GM23338 (cell line): ENCODE measurements around the gene NPHP1. TPM values are rescaled to one million over a fixed set of nuclear protein-coding genes. Genes with fewer than 3 reads are reported as not detected.

ENCODE experiments used
- ATAC-seq: fragments of 200-7000 bp; cut with Tn5 transposase; 3 replicates; pipeline ENCODE4 v1.9.1; 2020
- DNase-seq: peaks from one replicate; pipeline ENCODE4 v3.0.0-alpha.2; 2015; ENCODE audit warnings: low spot score
- H2AFZ ChIP-seq: fragments of 200-600 bp; sonication (generic); 2 replicates; pipeline ENCODE4 v1.8.0; 2016; ENCODE audit warnings: antibody characterized with exemption, mild to moderate bottlenecking, moderate library complexity
- H3F3A ChIP-seq: fragments of 200-600 bp; sonication (generic); replicated peaks from 2 replicates; pipeline ENCODE4 v1.8.0; 2017; ENCODE audit warnings: antibody characterized with exemption, mixed run types, low read depth
- H3K27ac ChIP-seq: fragments of 200-600 bp; sonication (generic); 2 replicates; pipeline ENCODE4 v1.6.1; 2016; ENCODE audit warnings: low read depth
- H3K27me3 ChIP-seq: fragments of 200-600 bp; sonication (generic); 2 replicates; pipeline ENCODE4 v1.8.0; 2016; ENCODE audit warnings: mild to moderate bottlenecking, mixed run types, moderate library complexity; ENCODE audit not compliant: insufficient read depth
- H3K36me3 ChIP-seq: fragments of 200-600 bp; sonication (generic); 2 replicates; pipeline ENCODE4 v1.8.0; 2016; ENCODE audit warnings: mild to moderate bottlenecking; ENCODE audit not compliant: insufficient read depth
- H3K4me1 ChIP-seq: fragments of 200-600 bp; sonication (generic); 2 replicates; pipeline ENCODE4 v1.8.0; 2016; ENCODE audit warnings: mild to moderate bottlenecking, moderate library complexity; ENCODE audit not compliant: insufficient read depth
- H3K4me2 ChIP-seq: fragments of 200-600 bp; sonication (generic); 2 replicates; pipeline ENCODE4 v1.7.1; 2017; ENCODE audit warnings: mixed run types
- H3K4me3 ChIP-seq: fragments of 200-600 bp; sonication (generic); 2 replicates; pipeline ENCODE4 v1.6.1; 2016; ENCODE audit warnings: mixed run types
- H3K79me2 ChIP-seq: fragments of 200-600 bp; sonication (generic); replicated peaks from 2 replicates; pipeline ENCODE4 v1.8.0; 2017; ENCODE audit warnings: mild to moderate bottlenecking; ENCODE audit not compliant: insufficient read depth
- H3K9me2 ChIP-seq: fragments of 200-600 bp; sonication (generic); 2 replicates; pipeline ENCODE4 v1.8.0; 2017; ENCODE audit not compliant: insufficient read depth
- H4K20me1 ChIP-seq: fragments of 200-600 bp; sonication (generic); replicated peaks from 2 replicates; pipeline ENCODE4 v1.8.0; 2017; ENCODE audit warnings: mild to moderate bottlenecking; ENCODE audit not compliant: insufficient read depth
- H3K27ac Mint-ChIP-seq: 2 replicates; pipeline ENCODE4 v1.8.0; 2020; ENCODE audit warnings: inconsistent platforms, mild to moderate bottlenecking, moderate library complexity, mixed read lengths
- H3K27me3 Mint-ChIP-seq: 3 replicates; pipeline ENCODE4 v1.8.0; 2022; ENCODE audit warnings: low read depth, mild to moderate bottlenecking, moderate library complexity, mixed read lengths, inconsistent platforms; ENCODE audit not compliant: insufficient read depth, poor library complexity
- H3K36me3 Mint-ChIP-seq: 3 replicates; pipeline ENCODE4 v1.8.0; 2021; ENCODE audit warnings: low read depth, mild to moderate bottlenecking, inconsistent platforms, moderate library complexity, mixed read lengths
- H3K4me1 Mint-ChIP-seq: 3 replicates; pipeline ENCODE4 v1.8.0; 2020; ENCODE audit warnings: mild to moderate bottlenecking, inconsistent platforms, mixed read lengths
- H3K4me3 Mint-ChIP-seq: 3 replicates; pipeline ENCODE4 v1.8.0; 2021; ENCODE audit warnings: moderate library complexity, mild to moderate bottlenecking, inconsistent platforms, mixed read lengths
- H3K9me3 Mint-ChIP-seq: 3 replicates; pipeline ENCODE4 v1.8.0; 2020; ENCODE audit warnings: moderate library complexity, mild to moderate bottlenecking, inconsistent platforms, mixed read lengths
- CREB1 ChIP-seq: fragments of 250-450 bp; sonication (Bioruptor Pico); IDR thresholded peaks from 2 replicates; pipeline ENCODE4 v1.5.0; 2020; ENCODE audit warnings: low read depth, mild to moderate bottlenecking, moderate library complexity
- CTCF ChIP-seq, 2 experiments: fragments of 200-600 bp in 1 of 2; sonication (generic) in 1 of 2; conservative IDR thresholded peaks; 2 replicates each; pipeline versions ENCODE4 v1.5.1 to v1.6.1; 2016 to 2017; ENCODE audit warnings: antibody characterized with exemption in 2 of 2, low read depth in 2 of 2, mild to moderate bottlenecking in 2 of 2, moderate library complexity in 1 of 2
- EZH2 ChIP-seq: fragments of 200-600 bp; sonication (generic); IDR thresholded peaks from one replicate; pipeline ENCODE4 v1.8.0; 2017; ENCODE audit warnings: antibody characterized with exemption, mild to moderate bottlenecking, low read depth; ENCODE audit not compliant: unreplicated experiment
- JUNB ChIP-seq: IDR thresholded peaks from one replicate; pipeline ENCODE4 v1.6.1; 2016; ENCODE audit warnings: antibody characterized with exemption; ENCODE audit not compliant: unreplicated experiment
- POLR2AphosphoS5 ChIP-seq: IDR thresholded peaks from 2 replicates; pipeline ENCODE4 v1.6.1; 2016; ENCODE audit warnings: antibody characterized with exemption, low read depth
- REST ChIP-seq: IDR thresholded peaks from one replicate; pipeline ENCODE4 v1.6.1; 2018; ENCODE audit warnings: antibody characterized with exemption; ENCODE audit not compliant: unreplicated experiment
- ZNF331 ChIP-seq: fragments of 250-450 bp; sonication (Bioruptor Pico); IDR thresholded peaks from 2 replicates; pipeline ENCODE4 v1.5.0; 2020; ENCODE audit warnings: low read depth, mild to moderate bottlenecking, moderate library complexity
- polyA plus RNA-seq: library from polyadenylated mRNA; unstranded; fragments of >200 nt; fragmentation: Nextera tagmentation; extraction: Ambion mirVana; gene quantifications from 2 replicates; pipeline ENCODE4 v1.2.1, GENCODE V29; 2016
- total RNA-seq: library from RNA; depleted of rRNA; stranded (reverse); fragments of >200 nt; shearing (Covaris generic); gene quantifications from 2 replicates; pipeline ENCODE4 v1.2.3, GENCODE V29; 2014

NPHP1 gene
- total and polyA plus RNA-seq, 2 experiments from 2014 or later = 4.6 to 10.0 TPM

GRCh38 chr2:110153416-110153815 lies 51.4 kb downstream of the NPHP1 start:
- Histone ChIP-seq H3F3A (no peaks in the 10 kb centered on the region), H3K27ac (no peak overlapping the region), H4K20me1 (no peaks in the 10 kb centered on the region), H3K4me3 (no peak overlapping the region), H3K79me2 (no peaks in the 10 kb centered on the region), H3K27me3 (no peaks in the 10 kb centered on the region), H2AFZ (no peak overlapping the region), H3K36me3 (no peaks in the 10 kb centered on the region), H3K9me2 (no peaks in the 10 kb centered on the region), H3K4me2 (no peak overlapping the region), H3K4me1 (no peaks in the 10 kb centered on the region)
- H3K9me3 Mint-ChIP-seq = peaks cover 43% of the 10 kb centered on the region
- peaks cover 35% of the 10 kb centered on the region for H3K36me3 Mint-ChIP-seq
- H3K4me1 Mint-ChIP-seq = no peaks in the 10 kb centered on the region
- H3K27me3 Mint-ChIP-seq = no peaks in the 10 kb centered on the region
- no peak overlapping the region for H3K4me3 Mint-ChIP-seq
- no peak overlapping the region for H3K27ac Mint-ChIP-seq
- DNase-seq (no peak), ATAC-seq (no peak)
- TF ChIP-seq ZNF331 (CRISPR knock-in tag) = no peak
- no peak for TF ChIP-seq REST
- no peak for TF ChIP-seq EZH2
- TF ChIP-seq CREB1 (CRISPR knock-in tag) = no peak
- TF ChIP-seq JUNB = no peak
- no peak for TF ChIP-seq POLR2AphosphoS5

GRCh38 chr2:110152943-110153342 lies 51.9 kb downstream of the NPHP1 start:
- Histone ChIP-seq H3K36me3 (no peaks in the 10 kb centered on the region), H3K4me2 (no peak overlapping the region), H3K4me1 (no peaks in the 10 kb centered on the region), H3K9me2 (no peaks in the 10 kb centered on the region), H3K27ac (no peak overlapping the region), H2AFZ (no peak overlapping the region), H3K27me3 (no peaks in the 10 kb centered on the region), H3K4me3 (no peak overlapping the region), H3F3A (no peaks in the 10 kb centered on the region), H4K20me1 (no peaks in the 10 kb centered on the region), H3K79me2 (no peaks in the 10 kb centered on the region)
- DNase-seq (no peak), ATAC-seq (no peak)
- Mint-ChIP-seq H3K9me3 (peaks cover 46% of the 10 kb centered on the region), H3K4me3 (no peak overlapping the region), H3K36me3 (peaks cover 35% of the 10 kb centered on the region), H3K27me3 (no peaks in the 10 kb centered on the region), H3K4me1 (no peaks in the 10 kb centered on the region), H3K27ac (no peak overlapping the region)
- TF ChIP-seq REST (no peak), CTCF (conservative IDR thresholded peaks at IDR 0.05; ENCODE audit: low read depth in 2 of 2) (no peak)
